Mesenteric fat pad (tissue), 1 donor: ENCODE data around the gene ZMYM2. TPM values are rescaled to one million over a fixed set of nuclear protein-coding genes. Genes with fewer than 3 reads are reported as not detected.

Experiments used
- DNase-seq: peaks from one replicate; pipeline ENCODE4 v3.0.0-alpha.2; 2020; ENCODE audit warnings: low spot score
- total RNA-seq: library from RNA; stranded (reverse); fragmentation: NEBNext Ultra II Directional; extraction: Animal tissue kit (Norgen Biotek cat#: 25700); gene quantifications from one replicate; pipeline ENCODE4 v1.2.1, GENCODE V29; 2021
- donor health status: DM: yes; HTN: yes; CAD: no.

Gene ZMYM2
- total RNA-seq, 1 donor from 2014 or later: 74.2 TPM

- no peak for DNase-seq
Observed at GRCh38 chr13:20044086-20044485, 85.6 kb downstream of the ZMYM2 start.

- DNase-seq: no peak
Observed at GRCh38 chr13:20045950-20046548, 87.5 kb downstream of the ZMYM2 start.

GRCh38 chr13:20049558-20050473 is 91.3 kb downstream of the ZMYM2 start:
- no peak for DNase-seq

- no peak for DNase-seq
Observed at GRCh38 chr13:20051366-20051765, 92.8 kb downstream of the ZMYM2 start.

- DNase-seq: no peak
Observed at GRCh38 chr13:20053016-20053415, 94.5 kb downstream of the ZMYM2 start.

- DNase-seq: no peak
Observed at GRCh38 chr13:20053891-20054290, 95.4 kb downstream of the ZMYM2 start.

- no peak for DNase-seq
Observed at GRCh38 chr13:20054586-20054985, 96.1 kb downstream of the ZMYM2 start.

GRCh38 chr13:20057214-20057613 is 98.7 kb downstream of the ZMYM2 start:
- DNase-seq: no peak

- DNase-seq: no peak
Observed at GRCh38 chr13:20057963-20058362, 99.4 kb downstream of the ZMYM2 start.

GRCh38 chr13:20058476-20058875 is 99.9 kb downstream of the ZMYM2 start:
- no peak for DNase-seq

GRCh38 chr13:20064128-20064527 is 105.6 kb downstream of the ZMYM2 start:
- no peak for DNase-seq

- no peak for DNase-seq
Observed at GRCh38 chr13:20065516-20065915, 107.0 kb downstream of the ZMYM2 start.

GRCh38 chr13:20069956-20070355 is 111.4 kb downstream of the ZMYM2 start:
- DNase-seq: no peak

- DNase-seq: no peak
Observed at GRCh38 chr13:20073775-20074174, 115.2 kb downstream of the ZMYM2 start.

- no peak for DNase-seq
Observed at GRCh38 chr13:20074966-20075365, 116.4 kb downstream of the ZMYM2 start.

- DNase-seq: no peak
Observed at GRCh38 chr13:20077086-20077485, 118.6 kb downstream of the ZMYM2 start.

GRCh38 chr13:20080377-20081164 is 122.0 kb downstream of the ZMYM2 start:
- DNase-seq: no peak

- DNase-seq: no peak
Observed at GRCh38 chr13:20090349-20090748, 131.8 kb downstream of the ZMYM2 start.

- DNase-seq: no peak
Observed at GRCh38 chr13:20093951-20094350, 135.4 kb downstream of the ZMYM2 start.

GRCh38 chr13:20099319-20099718 is 140.8 kb downstream of the ZMYM2 start:
- no peak for DNase-seq

GRCh38 chr13:20101467-20102316 is 143.2 kb downstream of the ZMYM2 start:
- no peak for DNase-seq
